Medulla oblongata (tissue), 1 donor: Measurements from ENCODE around the gene DLG1.

Experiments used
- DNase-seq: peaks from one replicate; pipeline ENCODE4 v3.0.0-alpha.2; 2015; ENCODE audit errors: extremely low spot score

Gene DLG1

GRCh38 chr3:196998966-196999760 is 299.2 kb downstream of the DLG1 start:
- DNase-seq, result no peak

- DNase-seq, result no peak
Observed at GRCh38 chr3:196997311-196997710, 301.1 kb downstream of the DLG1 start.

GRCh38 chr3:196996454-196997265 is 301.8 kb downstream of the DLG1 start:
- DNase-seq, result no peak

- DNase-seq, result no peak
Observed at GRCh38 chr3:196995646-196996355, 302.6 kb downstream of the DLG1 start.

- DNase-seq, result no peak
Observed at GRCh38 chr3:196995027-196995426, 303.4 kb downstream of the DLG1 start.

GRCh38 chr3:196994056-196994455 is 304.4 kb downstream of the DLG1 start:
- DNase-seq, result no peak
